Right cardiac atrium (tissue), 5 donors: ENCODE data around the gene GJB1. TPM values are rescaled to one million over a fixed set of nuclear protein-coding genes. Genes with fewer than 3 reads are reported as not detected.

Experiments
- ATAC-seq, 2 donors: fragments of 200-7000 bp; cut with Tn5 transposase; one replicate each; pipeline versions ENCODE4 v1.8.0 to v1.9.1; 2020; ENCODE audit warnings: moderate library complexity in 2 of 2, mild to moderate bottlenecking in 1 of 2
- DNase-seq, 3 donors: peaks; one replicate each; pipeline ENCODE4 v3.0.0-alpha.2; 2020
- H3K27ac ChIP-seq: one replicate; pipeline ENCODE4 v1.5.1; 2013; ENCODE audit warnings: mild to moderate bottlenecking, low read length, control low read depth, moderate library complexity
- H3K27me3 ChIP-seq: one replicate; pipeline ENCODE4 v1.6.1; 2013; ENCODE audit not compliant: control insufficient read depth, insufficient read depth
- H3K4me1 ChIP-seq: one replicate; pipeline ENCODE4 v1.6.1; 2013; ENCODE audit warnings: low read length; ENCODE audit not compliant: control insufficient read depth, insufficient read depth
- H3K4me3 ChIP-seq: one replicate; pipeline ENCODE4 v1.5.1; 2013; ENCODE audit warnings: low read length, control low read depth
- H3K9me3 ChIP-seq: one replicate; pipeline ENCODE4 v1.6.1; 2013; ENCODE audit warnings: low read length; ENCODE audit not compliant: control insufficient read depth
- WGBS: extraction: QIAGEN DNeasy Blood & Tissue Kit; methylation state at CpG from one replicate; pipeline ENCODE4 v1.1.7; 2013; 5-methylcytosine and 5-hydroxymethylcytosine counted together
- intact Hi-C, 4 donors: fragments of 100-400 bp; cut with DNase I; formaldehyde crosslinking; loops; one replicate each; pipeline versions ENCODE4 v1.11.0 to v1.14.0; 2022 to 2023
- polyA plus RNA-seq: library from polyadenylated mRNA; stranded (reverse); fragments of 200-250 nt; gene quantifications from one replicate; pipeline ENCODE4 v1.2.3, GENCODE V29; 2013
- total RNA-seq, 4 donors: library from RNA; stranded (reverse); fragmentation: NEBNext Ultra II Directional; extraction: Animal tissue kit (Norgen Biotek cat#: 25700); gene quantifications; one replicate each; pipeline ENCODE4 v1.2.1, GENCODE V29; 2021
- donor health status: healthy with polysubstance abuse.
- donor health status: DM: no; HTN: yes; CAD: no.
- donor health status: DM: no; HTN: no; CAD: no.
- donor health status: DM: no; HTN: yes; CAD: no; lungs with severe emphysema.
- donor health status: DM: yes; HTN: yes; CAD: no.

Gene GJB1
- total and polyA plus RNA-seq, 5 donors, result 0.11 TPM; not detected in 4

DNA sequence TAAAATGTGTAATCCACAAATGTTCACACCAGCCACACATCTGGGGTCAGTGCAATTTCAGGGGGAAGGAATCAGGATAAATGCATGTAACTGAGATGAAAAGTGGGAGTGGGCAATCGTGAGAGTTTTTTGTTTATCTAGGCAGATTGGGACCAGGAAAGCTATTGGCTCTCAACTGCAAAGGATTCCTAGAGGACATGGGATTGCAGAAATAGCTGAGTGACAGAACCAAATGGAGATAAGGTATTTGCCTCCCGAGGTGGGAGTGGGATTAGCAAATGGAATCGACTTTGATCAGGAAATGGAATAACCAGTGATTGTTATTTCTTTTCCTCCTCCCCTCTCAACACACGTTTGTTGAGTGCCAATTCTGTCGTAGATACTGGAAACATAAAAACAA is 38.9 kb upstream of the GJB1 start:
- Histone ChIP-seq H3K27ac (no peak overlapping the region), H3K9me3 (no peaks in the 10 kb centered on the region), H3K4me3 (no peak overlapping the region), H3K4me1 (no peaks in the 10 kb centered on the region), H3K27me3 (no peaks in the 10 kb centered on the region)
- DNase-seq, result no peak
- ATAC-seq, result no peak
- 29% methylated on average over 5 of the region's 5 CpGs for WGBS
- intact Hi-C loops, result no loop called here

DNA sequence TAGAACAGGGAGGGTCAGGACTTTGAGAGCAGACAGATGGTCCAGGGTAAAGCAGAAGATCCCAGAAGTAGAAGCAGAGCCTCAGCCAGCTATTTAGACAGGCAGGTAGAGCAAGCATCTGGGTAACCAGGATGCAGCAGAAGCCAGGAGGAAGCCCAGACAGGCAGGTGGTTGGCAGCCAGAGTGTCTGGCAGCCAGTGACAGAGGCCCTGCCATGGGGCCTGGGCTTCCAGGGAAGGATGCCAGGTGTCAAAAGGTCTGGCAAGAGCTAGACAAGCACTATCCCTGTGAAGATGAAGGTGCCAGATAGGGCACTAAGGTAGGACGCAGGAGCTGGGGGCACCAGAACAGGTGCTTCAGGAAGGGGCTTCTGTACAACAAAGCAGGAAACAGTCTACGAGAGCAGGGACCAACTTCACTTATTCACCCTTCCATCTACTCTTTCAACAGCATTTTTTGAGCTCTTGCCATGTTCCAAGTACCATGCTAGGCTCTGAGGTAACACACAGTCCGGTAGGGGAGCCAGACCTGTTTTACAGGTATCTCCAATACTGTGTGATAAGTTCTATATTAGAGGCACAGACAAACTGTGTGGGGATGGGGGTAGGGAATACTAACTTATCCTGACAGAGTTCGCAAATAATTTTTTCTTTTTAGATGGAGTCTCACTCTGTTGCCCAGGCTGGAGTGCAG is 38.1 kb upstream of the GJB1 start:
- DNase-seq, result no peak
- intact Hi-C loops, result no loop called here
- Histone ChIP-seq H3K27me3 (no peaks in the 10 kb centered on the region), H3K9me3 (no peaks in the 10 kb centered on the region), H3K27ac (no peak overlapping the region), H3K4me1 (no peaks in the 10 kb centered on the region), H3K4me3 (no peak overlapping the region)
- ATAC-seq, result no peak
- 80% methylated on average over 4 of the region's 4 CpGs for WGBS

DNA sequence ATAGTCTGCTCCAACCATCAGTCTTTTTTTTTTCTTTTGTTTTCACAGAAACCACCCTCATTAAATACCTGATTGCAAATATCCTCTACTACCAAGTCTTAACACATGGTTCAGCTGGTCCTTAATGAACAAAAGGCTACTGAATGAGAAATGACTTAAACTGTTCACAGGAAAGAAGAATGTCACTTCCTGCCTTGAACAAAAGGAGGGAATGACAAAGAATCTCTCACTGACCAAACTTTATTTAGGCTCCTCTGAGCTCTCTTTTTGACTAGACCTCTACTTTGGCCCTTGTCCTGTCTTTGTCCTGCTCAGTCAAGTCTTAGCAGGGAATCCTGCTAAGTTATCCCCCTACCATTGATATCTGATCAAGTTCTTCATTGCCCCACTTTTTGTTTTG is 31.8 kb upstream of the GJB1 start:
- H3K4me1 ChIP-seq, result no peaks in the 10 kb centered on the region
- DNase-seq (no peak), ATAC-seq (no peak)
- H3K4me3 ChIP-seq, result no peak overlapping the region
- no peaks in the 10 kb centered on the region for H3K9me3 ChIP-seq
- intact Hi-C loops, result no loop called here
- H3K27ac ChIP-seq, result no peak overlapping the region
- H3K27me3 ChIP-seq, result no peaks in the 10 kb centered on the region

DNA sequence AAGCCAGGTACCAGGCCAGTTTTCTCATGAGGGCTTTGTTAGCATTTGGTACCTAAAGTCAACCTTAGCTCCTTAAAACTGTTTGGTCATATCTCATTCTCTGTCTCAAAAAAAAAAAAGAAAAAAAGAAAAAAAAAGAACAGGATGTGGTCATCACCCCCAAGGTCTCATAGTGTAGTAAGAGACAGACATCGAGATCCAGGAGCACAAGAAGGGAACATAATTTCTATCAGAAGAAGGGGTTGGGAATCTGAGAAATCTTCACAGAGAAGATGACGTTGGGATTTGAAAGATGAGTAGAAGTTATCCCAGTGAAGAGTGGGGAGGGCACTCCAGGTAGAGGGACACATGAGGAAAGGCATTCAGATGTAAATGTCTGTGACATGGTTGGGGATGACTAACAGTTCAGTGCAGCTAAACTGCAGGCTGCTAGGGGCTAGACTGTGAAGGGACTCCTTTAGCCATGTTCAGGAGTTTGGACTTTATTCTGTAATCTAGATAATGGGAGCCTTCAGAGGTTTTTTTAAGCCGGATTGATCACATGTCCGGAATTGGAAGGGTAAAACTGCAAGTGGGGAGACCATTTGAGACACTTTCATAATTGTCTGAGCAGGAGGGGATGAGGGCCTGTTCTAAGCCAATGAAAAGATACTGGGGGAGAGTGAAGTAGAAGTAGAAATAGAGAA is 26.9 kb upstream of the GJB1 start:
- H3K4me3 ChIP-seq, result no peak overlapping the region
- DNase-seq, result no peak
- intact Hi-C loops, result no loop called here
- ATAC-seq, result no peak
- no peaks in the 10 kb centered on the region for H3K27me3 ChIP-seq
- no peaks in the 10 kb centered on the region for H3K4me1 ChIP-seq
- 67% methylated on average over 4 of the region's 4 CpGs for WGBS
- no peaks in the 10 kb centered on the region for H3K9me3 ChIP-seq
- no peak overlapping the region for H3K27ac ChIP-seq

DNA sequence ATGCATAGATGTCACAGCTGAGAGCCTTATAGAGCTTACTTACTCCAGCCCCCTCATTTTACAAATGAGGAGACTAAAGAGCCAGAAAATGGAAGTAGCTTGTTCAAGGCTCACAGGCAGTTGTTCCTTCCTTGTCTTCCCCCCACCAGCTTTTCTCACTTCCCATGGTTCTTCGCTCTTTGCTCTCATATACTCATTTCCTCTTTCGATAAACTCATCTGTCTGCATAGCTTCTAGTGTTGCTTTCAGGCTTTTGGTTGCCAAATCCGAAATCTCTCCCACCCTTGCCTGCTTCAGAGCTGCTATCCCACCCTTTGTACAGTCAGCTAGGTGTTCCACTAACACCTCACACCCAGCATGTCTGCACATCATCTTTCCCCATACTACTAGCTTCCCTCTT is 25.0 kb upstream of the GJB1 start:
- Histone ChIP-seq H3K9me3 (no peaks in the 10 kb centered on the region), H3K4me1 (no peaks in the 10 kb centered on the region), H3K4me3 (no peak overlapping the region), H3K27ac (no peak overlapping the region), H3K27me3 (no peaks in the 10 kb centered on the region)
- WGBS, result 44% methylated on average over 3 of the region's 3 CpGs
- intact Hi-C loops, result no loop called here
- ATAC-seq (no peak), DNase-seq (no peak)

DNA sequence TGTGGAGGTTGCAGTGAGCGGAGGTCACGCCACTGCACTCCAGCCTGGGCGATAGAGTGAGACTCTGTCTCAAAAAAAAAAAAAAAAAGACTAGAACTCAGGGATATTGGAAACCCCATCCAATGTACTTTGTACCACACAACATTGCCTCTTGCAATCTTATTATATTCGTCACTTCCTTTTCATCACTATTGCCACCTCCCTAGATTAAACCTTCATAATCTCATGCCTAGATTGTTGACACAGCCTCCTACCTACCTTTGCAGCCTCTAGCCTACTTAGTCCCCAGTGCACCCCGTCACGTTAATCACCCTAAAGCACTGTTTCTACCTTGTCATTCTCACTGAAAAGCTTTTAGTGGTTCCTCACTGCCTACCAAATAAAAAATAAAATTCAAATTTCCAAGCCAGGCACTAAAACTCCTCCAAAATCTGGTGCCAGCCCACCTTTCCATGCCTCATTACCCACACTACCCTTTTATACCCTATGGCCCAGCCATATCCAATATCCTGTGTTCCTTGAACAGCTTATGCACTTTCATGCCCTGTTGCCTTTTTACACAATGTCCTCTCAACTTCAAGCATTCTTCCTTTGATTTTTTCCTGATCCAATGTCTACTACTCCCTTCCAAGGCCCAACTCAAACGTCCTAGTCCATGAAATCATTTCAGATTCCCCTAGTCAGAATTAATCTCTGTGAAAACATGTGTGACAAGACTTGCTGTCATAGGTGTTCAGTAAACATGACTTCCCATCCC is 23.6 kb upstream of the GJB1 start:
- H3K27ac ChIP-seq, result no peak overlapping the region
- ATAC-seq (no peak), DNase-seq (no peak)
- WGBS, result 84% methylated on average over 7 of the region's 7 CpGs
- intact Hi-C loops, result no loop called here
- H3K27me3 ChIP-seq, result no peaks in the 10 kb centered on the region
- H3K4me1 ChIP-seq, result no peaks in the 10 kb centered on the region
- H3K9me3 ChIP-seq, result no peaks in the 10 kb centered on the region
- H3K4me3 ChIP-seq, result no peak overlapping the region

DNA sequence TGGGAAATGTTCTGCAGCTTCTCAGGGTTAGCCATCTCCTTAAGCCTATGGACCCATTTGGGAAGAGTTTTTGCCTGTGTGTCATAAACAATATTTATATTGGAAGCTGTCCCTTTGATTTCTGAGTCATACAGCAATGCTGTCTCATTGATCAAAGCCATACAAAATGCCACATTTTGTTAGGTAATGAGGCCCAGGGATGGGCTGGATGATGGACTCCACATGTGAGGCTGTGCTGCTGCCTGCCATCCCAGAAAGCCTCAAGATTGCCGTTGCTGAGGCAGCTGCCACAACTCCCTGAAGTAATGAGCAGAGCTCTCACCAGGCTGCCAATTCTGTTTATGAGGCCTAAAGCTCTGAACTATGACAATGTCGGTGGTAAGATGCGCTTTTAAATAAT is 12.2 kb upstream of the GJB1 start:
- Histone ChIP-seq H3K9me3 (no peaks in the 10 kb centered on the region), H3K4me1 (no peaks in the 10 kb centered on the region), H3K27ac (no peak overlapping the region), H3K27me3 (no peaks in the 10 kb centered on the region), H3K4me3 (no peak overlapping the region)
- DNase-seq, result no peak
- WGBS, result 71% methylated on average over 3 of the region's 3 CpGs
- no peak for ATAC-seq
- intact Hi-C loops, result no loop called here

DNA sequence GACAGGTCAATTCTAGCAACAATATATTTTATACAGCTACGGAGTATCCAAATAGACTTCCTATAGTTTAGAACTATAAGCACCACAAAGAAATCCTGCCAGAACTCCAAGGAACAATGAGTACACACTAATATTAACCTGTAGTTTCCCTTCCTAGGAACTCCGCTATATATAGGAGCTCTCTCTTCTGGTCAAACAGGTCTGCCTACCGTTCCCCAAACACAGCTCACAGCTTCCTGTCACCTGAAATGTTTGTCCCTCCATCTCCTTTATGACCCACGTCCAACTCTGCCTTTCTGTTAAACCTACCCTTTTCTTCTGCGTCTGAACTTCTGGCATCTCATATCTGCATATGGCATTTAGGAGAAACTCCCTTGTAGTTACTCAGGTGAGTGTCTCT is 10.5 kb upstream of the GJB1 start:
- Histone ChIP-seq H3K4me1 (no peaks in the 10 kb centered on the region), H3K4me3 (no peak overlapping the region), H3K9me3 (no peaks in the 10 kb centered on the region), H3K27me3 (no peaks in the 10 kb centered on the region), H3K27ac (no peak overlapping the region)
- DNase-seq, result no peak
- intact Hi-C loops, result no loop called here
- no peak for ATAC-seq
- WGBS, result 59% methylated on average over 5 of the region's 5 CpGs

DNA sequence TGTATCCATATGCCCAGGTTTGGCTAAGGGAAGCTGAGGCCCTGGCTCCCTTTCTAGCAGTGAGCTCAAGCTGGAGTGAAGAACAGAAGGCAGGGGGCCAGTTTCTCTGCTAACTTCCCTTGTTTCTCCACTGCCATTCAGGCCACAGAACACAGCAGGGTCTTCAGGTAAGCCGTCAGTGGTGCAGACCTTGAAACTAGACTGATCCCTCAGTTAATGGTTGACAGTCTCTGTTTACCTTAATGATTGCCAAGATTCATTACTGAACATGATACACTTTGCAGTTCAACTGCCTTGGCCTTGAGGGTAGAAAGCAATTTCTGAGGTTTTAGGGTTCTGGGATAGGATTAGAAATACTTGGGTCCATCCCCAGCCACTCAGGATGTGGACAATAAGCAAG is 8.9 kb upstream of the GJB1 start:
- Histone ChIP-seq H3K27me3 (no peaks in the 10 kb centered on the region), H3K4me1 (no peaks in the 10 kb centered on the region), H3K27ac (no peak overlapping the region), H3K4me3 (no peak overlapping the region), H3K9me3 (no peaks in the 10 kb centered on the region)
- intact Hi-C loops, result no loop called here
- DNase-seq, result no peak
- ATAC-seq, result no peak
- 100% methylated on average over 1 of the region's 1 CpG for WGBS

DNA sequence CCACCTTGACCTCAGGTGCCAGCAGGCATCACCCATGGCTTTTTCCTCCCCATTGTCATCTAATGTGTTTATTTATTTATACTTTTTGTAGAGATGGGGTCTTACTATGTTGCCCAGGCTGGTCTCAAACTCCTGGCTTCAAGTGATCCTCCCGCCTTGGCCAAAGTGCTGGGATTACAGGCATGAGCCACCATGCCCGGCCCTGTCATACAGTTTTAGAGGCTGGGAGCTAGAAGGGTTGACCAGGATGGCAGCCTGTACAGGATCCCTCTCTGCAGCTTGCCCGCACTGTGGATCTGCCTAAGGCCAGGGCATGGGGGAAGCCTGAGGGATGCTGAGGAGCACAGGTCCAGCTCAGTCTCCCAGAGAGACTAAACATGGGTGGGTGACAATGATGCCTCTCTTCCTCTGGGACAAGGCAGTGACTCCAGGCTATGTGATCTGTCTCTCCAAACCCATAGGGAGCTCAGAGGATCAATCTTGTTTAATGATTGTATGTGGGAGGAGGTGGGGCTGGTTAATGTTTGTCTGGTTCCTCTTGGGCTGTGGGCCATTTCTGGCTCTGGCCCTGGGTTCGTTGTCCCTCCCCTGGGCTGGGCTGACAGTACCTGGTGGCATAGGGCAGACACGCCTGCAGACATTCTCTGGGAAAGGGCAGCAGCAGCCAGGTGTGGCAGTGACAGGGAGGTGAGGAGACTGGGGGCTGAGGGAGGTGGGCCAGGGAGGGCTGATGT is 8.3 kb upstream of the GJB1 start:
- no peak for DNase-seq
- 78% methylated on average over 5 of the region's 5 CpGs for WGBS
- intact Hi-C loops, result no loop called here

DNA sequence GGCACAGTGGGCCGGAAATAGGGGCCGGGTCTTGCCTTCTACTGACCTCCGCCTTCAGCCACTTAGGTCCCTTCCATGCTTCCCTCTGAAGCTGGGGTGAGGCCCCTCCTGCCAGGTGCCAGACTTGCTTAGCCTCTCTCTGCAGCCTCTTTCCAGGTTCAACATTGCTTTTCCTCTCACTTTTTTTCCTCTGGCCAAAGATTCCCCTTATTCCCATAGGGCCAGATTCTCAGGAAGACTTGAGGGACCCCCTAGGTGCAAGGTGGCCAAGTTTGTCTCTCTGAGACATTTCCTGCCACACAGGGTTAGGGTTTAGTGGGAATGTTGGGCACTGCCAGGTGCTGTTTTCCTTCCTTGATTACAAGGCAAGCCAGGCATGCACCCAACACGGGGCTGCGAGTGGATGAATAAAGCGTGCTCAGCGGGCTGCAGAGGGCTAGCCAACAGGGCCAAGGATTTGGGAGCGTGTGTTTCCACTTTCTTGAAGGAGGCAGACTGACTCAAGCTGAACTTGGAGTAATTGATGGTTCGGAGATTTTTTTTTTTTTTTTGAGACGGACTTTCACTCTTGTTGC is 7.6 kb upstream of the GJB1 start:
- no peak overlapping the region for H3K27ac ChIP-seq
- ATAC-seq (no peak), DNase-seq (no peak)
- H3K4me1 ChIP-seq, result no peaks in the 10 kb centered on the region
- no peak overlapping the region for H3K4me3 ChIP-seq
- 76% methylated on average over 10 of the region's 10 CpGs for WGBS
- no peaks in the 10 kb centered on the region for H3K9me3 ChIP-seq
- intact Hi-C loops, result no loop called here
- no peaks in the 10 kb centered on the region for H3K27me3 ChIP-seq

More for the DNA sequence above, 8.3 kb upstream of the GJB1 start:
- ATAC-seq, result no peak
- H3K9me3 ChIP-seq, result no peaks in the 10 kb centered on the region
- H3K4me1 ChIP-seq, result no peaks in the 10 kb centered on the region
- no peak overlapping the region for H3K27ac ChIP-seq
- no peaks in the 10 kb centered on the region for H3K27me3 ChIP-seq
- H3K4me3 ChIP-seq, result no peak overlapping the region
